Activated effector memory CD4-positive, alpha-beta T cell treated with Interleukin-2 at 50 U/mL for 16 hours (primary cell): ENCODE data around the gene BTBD9.

ENCODE experiments used
- DNase-seq: peaks from one replicate; pipeline ENCODE4 v3.0.0-alpha.2; 2020

The BTBD9 gene

DNA sequence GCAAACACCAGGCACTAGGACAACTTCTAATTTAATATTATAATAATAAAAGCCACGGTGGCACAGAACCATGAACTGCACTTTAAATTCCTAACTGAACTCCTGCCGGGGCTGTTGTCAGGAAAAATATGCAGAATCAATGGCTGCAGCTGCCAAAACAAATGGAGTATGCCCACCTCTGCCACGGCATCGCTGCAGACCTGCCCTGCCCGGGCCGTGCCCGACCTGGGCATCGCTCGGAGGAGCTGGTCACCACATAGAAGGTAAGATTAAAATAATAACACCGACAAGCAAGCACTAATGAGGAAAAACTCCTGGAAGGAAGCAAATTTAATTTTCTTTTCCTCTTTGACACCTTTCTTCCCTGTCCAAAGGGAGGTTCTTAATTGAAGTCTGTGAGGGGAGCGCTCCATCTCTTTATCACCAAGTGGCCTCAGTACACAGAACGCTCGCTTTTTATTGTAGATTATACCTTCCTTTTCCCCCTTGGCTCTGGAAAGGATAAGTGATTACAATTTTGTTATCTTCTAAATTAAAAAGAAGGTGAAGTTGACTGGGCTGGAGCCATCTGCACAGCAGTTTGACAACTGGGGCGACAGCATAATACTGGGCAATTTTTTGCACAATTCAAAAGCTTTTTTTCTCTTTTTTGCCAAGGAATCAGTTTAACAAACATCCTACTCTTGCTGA is 468.9 kb downstream of the BTBD9 start:
- no peak for DNase-seq

DNA sequence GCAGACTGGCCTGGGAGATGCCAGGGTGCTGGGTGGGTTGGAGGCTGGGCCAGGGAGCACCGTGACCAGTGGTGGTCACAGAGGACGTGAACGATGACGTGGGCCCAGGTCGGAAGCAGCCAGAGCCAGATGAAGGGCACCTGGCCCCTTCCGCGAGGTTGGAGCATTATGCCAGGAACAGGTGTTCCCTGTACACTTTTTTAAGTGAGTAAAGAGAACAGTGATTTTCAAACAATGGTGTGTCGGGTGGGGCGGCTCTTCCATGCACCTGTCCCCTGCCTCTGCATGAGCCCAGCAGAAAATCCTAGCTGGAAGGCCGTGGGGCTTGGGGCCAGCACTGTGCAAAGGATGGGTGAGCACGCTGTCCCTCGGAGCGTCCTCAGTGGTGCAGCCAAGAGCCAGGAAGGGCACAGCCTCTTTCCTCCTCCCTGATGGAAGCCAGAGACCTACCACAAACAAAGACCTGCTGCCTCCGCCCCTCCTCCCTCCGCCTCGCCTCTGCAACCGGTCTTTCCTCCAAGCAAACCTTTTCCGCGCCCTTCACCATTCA is 469.7 kb downstream of the BTBD9 start:
- no peak for DNase-seq

DNA sequence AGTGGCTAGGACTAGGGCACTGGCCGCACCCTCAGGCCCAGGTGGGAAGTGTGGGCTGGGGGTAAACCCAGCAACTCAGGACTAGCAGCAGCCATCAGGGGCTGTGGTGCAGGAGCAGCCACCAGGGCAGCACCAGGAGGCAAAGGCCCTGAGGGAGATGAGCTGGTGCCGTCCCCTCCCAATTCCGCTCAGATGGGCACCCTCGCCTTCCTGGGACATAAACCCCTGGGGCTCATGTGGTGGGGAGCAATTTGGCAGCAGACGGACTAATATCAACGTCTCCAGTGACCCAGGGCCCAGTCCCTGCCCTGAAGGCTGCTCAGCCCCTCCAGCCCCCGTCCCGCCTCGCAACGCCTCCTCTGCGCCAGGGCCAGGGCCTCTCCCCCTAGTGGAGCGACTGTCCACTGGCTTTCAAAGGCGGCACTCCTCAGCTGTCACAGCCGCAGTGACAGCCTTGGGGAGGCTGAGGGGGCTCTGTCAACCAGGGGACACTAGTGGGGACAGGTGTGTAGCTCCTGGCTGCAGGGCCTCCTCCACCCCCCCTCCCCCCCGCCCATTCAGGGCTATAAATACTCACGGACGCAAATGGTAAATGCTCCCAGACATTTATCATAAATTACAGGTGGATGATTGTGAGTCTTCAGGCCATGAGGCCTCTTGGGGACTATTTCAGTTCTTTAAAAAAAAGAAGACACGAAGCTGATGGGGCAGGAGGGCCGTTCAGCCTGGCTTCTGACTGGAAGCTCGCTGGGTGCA is 470.3 kb downstream of the BTBD9 start:
- no peak for DNase-seq

DNA sequence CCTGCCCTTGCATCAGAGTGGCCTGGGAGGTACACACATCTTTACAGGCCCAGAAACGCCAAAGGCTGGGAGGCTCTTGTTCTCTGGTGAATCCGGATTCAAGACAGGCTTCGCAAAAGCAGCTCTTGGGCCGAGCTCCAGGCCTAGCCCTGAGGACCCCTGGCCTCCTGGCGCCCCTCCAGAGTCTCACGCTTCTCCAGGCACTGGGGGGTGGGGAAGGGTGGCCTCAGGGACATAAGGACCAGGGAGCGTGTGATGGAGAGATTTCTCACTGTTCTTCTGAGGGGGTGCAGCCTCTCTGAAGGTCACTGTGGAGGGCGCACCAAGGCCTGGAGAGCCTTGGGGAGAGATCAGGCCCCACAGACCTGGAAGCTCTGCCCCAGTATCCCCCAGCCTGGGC is 471.0 kb downstream of the BTBD9 start:
- no peak for DNase-seq

DNA sequence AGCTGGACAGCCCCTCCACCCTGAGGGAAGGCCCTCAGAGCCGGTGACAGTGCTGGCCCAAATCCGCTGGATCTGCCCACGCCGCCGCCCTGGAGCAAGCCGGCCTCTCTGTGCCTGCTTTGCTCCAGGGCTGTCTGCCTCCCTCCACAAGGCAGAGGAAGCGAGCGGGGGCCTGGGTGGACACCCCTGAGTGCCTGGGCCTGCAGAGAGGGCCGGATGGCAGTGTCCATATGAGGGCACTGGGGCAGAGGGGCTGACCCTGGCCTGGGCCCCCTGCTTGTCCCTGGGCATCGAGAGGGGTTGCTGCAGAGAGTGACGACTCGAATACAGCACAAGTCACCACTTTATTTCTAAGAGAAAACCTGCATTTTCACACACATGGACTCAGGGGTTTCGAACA is 471.6 kb downstream of the BTBD9 start:
- no peak for DNase-seq

DNA sequence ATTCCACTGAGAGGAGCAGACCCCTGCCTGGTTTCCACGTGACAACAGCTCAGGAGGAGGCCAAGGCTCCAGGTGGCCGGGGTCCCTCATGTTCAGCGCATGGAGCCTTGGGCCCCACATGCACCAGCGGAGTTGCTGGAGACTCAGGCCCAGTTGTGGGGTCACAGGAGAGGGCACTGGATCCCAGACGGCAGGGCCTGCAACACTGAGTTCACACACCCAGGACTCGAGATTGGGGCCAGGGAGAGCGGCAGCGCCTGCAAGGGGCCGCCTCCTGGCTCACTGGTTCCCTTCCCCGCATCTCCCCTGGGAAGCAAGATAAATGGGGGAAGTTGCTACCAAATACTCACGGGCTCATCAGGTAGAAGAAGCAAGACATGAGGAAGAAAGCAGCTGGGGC is 472.1 kb downstream of the BTBD9 start:
- DNase-seq, result no peak

DNA sequence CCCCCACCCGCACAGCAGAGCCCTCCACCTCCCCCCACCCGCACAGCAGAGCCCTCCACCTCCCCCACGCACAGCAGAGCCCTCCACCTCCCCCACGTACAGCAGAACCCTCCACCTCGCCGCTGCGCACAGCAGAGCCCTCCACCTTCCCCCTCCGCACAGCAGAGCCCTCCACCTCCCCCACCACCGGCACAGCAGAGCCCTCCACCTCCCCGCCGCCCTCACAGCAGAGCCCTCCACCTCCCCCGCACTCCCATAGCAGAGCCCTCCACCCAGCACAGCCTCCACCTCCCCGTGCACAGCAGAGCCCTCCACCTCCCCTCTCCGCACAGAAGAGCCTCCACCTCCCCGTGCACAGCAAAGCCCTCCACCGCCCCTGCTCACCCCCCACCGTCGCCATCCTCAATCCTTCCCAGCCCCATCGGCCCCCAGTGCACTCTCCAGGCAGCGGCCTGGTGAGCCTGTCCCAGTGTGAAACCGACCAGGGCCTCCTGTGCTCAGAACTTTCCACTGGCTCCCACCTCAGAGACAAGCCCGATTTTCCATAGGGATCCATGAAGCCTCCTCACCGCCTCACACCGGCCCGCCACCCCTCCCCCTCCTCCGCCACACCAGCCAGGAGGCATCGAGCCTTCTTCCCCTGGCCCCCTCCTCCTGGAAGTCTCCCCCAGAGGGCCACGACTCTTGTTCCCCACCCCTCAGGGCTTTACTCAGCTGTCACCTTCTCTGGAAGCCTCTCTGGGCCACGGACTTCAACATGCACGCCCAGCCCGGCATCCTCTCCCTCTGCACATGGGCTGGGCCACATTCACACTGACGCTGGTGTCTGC is 473.1 kb downstream of the BTBD9 start:
- no peak for DNase-seq

DNA sequence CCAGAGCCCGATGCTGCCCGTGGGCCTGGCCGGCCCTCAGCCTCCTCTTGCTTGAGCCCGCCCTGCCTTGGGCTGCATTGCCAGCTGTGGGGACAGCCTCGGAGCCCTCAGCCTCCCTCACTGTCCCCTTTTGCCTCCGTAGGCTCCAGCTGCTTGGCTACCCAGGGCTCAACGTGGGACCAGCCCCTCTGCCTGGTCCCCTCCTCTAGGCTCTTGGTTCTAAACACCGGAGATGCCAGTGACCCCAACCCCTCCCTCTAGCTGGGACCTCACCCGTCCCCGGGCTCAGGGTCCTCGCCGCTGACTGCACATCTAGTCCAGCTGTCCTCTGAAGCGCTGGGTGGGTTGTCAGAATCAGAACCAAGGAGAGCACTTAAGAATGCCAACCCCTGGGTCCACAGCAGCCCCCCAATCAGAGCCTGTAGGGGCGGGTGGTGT is 475.0 kb downstream of the BTBD9 start:
- no peak for DNase-seq

DNA sequence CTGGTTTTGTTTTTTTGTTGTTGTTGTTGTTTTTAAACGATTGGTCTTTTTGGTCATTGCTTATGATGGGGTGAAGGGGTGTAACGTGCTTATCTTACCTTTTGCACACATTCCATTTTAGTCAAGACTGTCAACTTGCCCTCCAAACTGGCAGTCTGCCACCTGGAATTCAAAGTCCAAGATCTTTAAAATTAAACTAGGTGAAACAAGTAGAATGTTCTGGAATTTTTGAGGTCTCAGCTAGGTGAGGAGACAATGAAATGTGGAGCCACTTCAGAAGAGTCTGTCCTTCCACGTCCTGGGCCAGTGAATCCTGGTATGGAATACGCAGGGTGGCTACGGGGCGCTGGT is 475.6 kb downstream of the BTBD9 start:
- no peak for DNase-seq

DNA sequence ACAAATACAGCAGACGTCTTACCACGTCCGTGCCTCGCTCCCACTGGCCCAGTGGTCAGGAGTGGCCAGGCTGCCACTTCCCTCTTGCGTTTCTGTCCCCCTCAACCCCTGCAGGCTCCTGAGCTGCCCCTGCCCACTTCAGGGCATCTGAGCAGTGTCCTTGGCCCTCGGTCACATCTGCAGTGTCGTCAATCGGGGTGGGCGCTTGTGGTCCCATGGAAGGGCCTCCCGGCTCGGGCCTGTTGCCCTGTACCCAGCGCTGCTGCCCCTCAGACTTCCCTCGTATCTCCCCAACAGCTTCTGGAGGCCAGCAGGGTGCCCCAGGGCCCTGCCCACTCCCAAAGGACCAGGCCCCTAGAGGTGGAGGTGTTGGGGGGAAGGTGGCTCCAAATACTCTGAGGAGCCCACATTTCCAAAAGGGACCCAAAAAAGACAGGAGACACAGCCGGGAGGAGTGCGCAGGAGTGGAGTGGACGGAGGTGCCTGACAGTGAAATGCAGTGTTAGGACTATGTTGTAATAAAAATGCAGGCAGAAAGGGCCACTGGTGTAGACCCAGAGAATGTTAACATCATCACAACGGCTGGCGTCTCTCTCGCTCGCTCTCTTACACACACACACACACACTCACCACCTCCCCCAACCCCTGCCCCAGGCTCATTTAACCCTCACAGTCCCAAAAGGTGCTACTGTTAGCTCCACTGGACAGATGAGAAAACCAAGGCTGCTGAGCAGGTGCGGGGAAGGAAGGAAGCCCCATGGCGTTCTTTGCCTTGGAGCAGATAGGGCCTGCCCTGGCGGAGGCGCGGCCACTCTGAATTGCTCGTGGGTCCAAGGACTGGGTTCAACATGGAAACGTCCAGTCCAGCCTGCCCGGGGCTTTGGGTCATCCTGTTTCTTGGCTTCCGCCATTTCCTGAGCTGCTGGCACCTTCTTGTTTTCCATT is 476.3 kb downstream of the BTBD9 start:
- DNase-seq, result no peak

DNA sequence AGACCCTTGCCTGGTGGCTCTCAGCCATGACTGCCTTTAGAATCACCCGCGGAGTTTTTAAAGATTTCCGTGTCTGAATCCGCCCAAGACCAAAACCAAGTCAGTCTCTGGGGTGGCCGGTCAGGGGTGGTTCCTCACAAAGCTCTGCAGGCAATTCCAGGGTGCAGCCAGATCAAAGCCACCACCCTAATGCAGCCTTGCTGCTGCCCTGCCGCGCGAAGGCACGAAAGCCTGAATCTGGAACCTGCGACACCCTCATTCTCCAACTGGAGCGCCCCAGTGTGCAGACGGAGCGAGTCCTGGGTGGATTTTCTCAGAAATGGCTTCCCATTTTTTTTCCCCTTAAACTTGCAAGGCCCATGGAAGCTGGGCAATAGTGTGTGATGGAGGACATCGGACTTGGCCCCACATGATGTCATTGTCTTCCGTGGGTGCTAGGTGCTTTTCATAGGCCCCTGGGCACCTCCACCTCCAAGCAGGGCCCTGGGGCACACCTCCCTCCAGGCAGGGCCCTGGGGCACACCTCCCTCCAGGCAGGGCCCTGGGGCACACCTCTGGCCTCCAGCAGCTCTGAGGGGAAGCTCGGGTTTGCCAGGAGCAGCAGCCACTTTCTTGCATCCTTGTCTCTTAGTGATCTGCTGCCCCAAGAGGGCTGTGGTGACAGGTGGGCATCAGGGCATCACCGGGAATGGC is 477.1 kb downstream of the BTBD9 start:
- DNase-seq, result no peak

DNA sequence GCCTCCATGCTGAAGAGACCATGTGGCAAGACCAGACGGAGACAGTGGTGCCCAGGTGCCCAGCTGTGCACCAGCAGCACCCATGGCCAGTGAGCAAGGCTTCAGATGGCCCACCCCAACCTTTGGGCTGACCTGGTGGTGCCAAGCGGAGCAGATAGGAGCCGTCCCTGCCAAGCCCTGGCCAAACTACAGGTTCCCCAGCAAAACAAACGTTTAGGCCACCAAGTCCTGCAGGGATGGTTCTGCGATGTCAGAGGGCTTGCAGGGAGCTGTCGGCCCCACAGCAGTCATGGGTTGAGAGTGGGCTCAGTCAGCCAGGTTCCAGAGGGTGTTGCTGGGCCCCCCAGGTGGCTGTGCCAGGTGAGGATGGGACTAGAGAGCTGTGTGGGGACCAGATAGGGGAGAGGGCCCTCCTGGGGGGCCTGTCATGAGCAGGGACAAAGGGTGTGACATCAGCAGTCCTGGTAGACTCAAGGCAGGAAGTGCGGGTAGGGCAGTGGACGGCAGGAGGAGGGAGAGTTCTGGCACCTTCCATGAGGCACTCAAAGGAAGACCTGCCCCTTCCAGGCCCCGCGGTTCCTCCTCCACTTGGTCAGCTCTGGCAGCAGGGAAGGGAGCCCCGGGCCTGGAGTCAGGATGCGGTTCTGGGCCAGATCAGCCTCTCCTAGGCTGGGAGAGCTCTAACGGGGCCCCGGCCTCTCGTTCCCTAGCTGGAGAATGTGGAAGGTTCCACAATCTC is 477.8 kb downstream of the BTBD9 start:
- DNase-seq, result no peak

DNA sequence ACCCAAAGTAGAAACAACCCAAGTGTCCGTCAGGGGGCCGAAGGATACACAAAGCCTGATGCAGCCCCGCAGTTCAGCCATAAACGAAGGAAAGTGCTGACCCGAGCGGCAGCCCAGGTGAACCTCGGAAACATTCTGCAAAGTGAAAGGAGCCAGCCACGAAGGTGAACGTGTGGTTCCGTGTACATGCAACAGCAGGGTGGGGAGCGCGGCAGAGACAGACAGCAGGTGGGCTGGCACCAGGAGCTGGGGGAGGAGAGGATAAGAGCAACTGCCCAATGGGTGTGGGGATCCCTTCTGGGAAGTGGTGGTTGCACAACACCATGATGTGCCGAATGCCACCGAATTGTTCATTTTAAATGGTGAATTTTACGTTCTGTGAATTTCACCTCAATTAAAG is 478.4 kb downstream of the BTBD9 start:
- no peak for DNase-seq

DNA sequence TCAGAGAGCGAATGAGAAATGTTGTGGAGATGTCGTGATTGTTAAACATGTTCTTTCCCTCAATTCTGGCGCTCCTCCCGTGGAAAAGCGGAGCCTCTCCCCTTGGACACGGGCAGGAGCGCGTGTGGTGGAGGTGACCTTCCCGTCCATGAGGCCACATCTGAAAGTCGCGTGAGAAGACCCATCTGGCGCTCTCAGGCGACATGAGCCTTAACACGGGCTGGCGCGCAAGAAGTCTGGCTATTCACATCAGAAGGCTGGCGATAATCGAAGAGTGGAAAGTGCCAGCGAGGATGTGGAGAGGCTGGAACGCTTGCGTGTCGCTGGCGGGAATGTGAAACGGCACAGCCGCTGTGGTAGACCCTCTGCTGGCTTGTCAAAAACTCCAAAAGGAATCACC is 478.9 kb downstream of the BTBD9 start:
- no peak for DNase-seq

DNA sequence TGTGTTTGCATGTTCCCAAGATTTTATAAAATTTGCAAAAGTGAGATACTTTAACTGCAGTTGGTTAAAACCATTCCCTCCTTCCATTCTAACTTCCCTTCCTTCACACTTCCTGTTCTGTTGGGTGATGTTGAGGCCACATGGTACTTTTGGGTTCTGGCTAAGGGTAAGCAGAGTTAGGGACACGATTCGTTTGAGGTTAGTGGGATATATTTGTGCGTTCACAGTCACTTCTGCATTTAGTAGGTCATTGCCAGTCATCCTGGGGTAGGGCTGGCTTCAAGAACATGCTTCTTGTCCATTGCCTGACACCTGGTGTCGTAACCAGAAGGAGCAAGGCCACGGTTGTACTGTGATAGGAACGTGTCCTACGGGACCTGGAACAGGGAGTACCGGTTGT is 480.1 kb downstream of the BTBD9 start:
- no peak for DNase-seq

DNA sequence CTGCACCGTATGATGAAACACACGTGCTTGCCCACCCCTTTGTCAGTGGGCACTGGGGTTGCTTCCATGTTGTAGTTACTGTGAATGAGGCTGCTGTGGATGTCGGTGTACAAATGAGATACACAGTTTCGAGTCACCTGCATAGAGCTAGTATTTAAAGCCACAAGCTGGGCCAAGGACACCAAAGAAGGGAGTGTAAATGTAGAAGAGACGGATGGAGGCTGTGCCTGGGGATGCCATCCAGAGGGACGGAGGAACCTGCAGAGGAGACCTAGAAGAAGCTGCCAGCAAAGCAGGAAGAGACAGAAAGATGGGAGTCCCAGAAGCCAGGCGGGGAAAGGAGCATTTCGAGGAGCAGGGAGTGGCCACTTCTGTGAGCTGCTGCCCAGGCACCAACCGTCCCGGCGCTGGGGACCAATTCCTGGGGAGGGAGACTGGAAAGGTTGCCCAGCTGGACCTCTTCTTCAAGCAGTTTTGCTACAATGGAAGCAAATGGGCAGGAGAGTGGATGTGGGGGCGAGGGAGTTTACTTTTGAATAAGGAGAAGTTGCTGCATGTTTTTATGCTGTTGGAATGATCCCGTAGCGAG is 480.9 kb downstream of the BTBD9 start:
- no peak for DNase-seq

DNA sequence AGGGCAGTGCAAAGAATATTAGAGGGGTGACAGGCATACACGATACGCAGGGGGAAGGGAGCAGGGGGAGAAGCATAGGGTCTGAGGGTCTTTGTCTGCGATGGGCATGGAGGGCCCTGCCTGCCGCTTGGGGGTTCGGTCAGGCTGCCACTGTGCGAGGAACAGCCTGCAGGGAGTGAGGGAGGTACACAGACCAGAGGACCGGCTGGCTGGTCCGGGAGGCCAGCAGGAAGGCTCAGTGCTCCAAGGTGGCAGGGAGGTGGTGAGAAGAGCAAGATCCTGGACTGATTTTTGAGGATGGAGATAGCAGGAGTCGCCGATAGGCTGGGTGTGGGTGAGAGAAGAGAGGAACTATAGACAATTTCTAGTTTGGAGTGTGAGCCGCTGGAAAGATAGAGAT is 481.8 kb downstream of the BTBD9 start:
- DNase-seq, result no peak

DNA sequence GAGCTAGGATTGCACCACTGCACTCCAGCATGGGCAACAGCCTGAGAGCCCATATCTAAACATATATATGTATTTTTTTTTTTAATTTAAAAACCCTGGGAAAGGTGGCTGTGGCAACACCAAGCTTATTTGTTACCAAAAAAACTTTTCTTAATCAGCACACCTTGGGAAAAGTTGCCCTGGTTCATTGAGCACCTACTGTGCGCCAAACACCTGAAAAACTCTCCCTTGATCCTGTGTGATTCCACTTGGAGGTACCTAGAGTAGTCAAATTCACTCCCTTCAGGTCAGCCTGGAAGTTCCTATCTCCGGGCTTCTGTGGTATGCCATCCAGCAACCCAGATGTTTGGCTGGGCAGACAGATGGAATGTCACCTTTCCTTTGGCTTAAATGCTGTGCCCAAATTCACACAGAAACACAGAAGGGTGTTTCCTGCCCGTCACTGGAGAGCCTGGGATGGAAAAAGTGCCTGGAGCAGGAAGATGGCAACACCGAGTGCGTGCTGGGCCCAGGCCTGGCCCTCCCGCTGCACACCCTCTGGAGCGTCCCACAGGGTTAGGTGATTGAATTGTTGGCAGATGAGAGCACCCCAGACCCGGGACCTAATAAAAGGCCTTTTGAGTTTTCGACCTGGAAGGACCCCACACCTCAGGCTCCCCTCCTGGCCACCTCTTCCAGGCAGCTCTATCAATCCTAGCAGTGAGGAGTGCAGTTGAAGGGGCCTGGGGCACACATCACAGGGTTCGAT is 482.7 kb downstream of the BTBD9 start:
- DNase-seq, result no peak

DNA sequence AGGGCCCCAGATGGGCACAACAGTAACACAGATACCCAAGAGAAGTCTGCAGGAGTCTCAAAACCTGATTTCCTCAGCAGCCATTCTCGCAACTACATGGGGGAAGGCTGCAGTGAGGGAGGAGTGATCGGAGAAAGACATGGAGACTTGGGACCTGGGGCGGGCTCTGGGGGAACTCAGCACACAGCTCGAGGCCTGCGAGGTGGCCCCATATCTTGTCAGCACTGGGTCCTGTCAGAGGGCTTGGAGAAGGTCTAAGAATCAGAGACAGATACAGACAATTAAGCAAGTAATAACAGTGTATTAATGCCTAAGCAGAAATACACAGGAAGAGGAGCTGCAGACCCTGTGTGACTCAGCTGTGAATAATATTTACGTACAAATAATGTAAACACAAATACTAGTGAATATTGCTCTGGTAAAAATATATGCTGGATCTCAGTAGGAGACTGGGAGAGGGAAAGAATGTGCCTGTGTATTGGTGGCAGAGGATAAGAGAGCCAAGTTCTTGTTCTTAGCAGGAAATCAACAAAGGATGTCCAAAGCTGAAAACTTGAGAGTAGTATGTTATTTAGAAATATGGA is 484.0 kb downstream of the BTBD9 start:
- no peak for DNase-seq

DNA sequence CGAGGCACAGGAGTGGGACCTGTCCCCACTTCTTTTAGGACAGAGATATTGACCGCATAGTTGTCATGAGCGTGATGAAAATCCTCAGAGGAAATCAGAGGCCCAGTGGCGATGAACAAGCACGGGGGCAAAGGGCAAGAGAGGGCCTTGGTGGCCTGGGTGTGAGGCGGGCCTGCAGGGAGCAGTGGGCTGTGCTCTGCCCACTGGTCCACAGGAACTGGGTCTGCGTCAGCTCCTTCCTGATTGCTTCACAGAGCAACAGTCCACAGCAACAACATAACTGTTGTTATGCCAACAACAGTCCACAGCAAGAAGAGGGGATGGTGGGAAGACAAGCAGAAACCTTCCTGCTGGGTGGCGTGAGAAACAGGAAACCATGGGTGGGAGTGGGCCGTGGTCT is 484.6 kb downstream of the BTBD9 start:
- no peak for DNase-seq
